ENCODE data around the gene RBMS3. TPM values are rescaled to one million over a fixed set of nuclear protein-coding genes. Genes with fewer than 3 reads are reported as not detected.

RBMS3 gene
- polyA plus RNA-seq, 1 experiment = 33.4 TPM

DNA sequence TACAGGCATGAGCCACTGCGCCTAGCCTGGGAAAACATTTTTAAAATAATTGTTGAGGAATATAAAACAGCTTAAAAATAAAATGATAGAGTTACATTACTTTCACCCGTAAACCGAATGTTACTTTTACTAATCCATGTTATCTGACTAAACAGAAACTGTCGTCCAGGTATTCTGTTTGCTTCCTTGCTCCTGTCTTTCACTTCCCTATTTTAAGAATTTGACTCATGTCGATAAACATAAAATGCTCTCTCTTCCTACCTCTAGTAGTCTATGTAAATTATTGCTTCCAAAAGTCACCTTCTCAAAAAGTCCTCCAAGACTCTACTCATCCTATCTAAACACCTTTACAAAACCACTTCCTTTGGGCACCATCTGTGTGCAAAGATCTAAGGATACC, 216.4 kb downstream of the RBMS3 start:
- POLR2A ChIA-PET = no interaction called here
- H3K27me3 ChIP-seq (ENCODE audit: control insufficient read depth, insufficient read depth, low read length) = no peaks in the 10 kb centered on the region
- TF ChIP-seq, protein P1, sequence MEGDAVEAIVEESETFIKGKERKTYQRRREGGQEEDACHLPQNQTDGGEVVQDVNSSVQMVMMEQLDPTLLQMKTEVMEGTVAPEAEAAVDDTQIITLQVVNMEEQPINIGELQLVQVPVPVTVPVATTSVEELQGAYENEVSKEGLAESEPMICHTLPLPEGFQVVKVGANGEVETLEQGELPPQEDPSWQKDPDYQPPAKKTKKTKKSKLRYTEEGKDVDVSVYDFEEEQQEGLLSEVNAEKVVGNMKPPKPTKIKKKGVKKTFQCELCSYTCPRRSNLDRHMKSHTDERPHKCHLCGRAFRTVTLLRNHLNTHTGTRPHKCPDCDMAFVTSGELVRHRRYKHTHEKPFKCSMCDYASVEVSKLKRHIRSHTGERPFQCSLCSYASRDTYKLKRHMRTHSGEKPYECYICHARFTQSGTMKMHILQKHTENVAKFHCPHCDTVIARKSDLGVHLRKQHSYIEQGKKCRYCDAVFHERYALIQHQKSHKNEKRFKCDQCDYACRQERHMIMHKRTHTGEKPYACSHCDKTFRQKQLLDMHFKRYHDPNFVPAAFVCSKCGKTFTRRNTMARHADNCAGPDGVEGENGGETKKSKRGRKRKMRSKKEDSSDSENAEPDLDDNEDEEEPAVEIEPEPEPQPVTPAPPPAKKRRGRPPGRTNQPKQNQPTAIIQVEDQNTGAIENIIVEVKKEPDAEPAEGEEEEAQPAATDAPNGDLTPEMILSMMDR (IDR thresholded peaks at IDR 0.05; ENCODE audit: low read depth, low read length) = no peak
- DNase-seq (ENCODE audit: low read depth, low spot score) = no peak
- CTCF ChIA-PET = no interaction called here
- no peak overlapping the region for H3K4me3 ChIP-seq (ENCODE audit: low read depth, low read length)
- no peaks in the 10 kb centered on the region for H3K9me3 ChIP-seq (ENCODE audit: control insufficient read depth, insufficient read depth, low read length)
- no peak overlapping the region for H3K27ac ChIP-seq (ENCODE audit: low read depth, low read length)

DNA sequence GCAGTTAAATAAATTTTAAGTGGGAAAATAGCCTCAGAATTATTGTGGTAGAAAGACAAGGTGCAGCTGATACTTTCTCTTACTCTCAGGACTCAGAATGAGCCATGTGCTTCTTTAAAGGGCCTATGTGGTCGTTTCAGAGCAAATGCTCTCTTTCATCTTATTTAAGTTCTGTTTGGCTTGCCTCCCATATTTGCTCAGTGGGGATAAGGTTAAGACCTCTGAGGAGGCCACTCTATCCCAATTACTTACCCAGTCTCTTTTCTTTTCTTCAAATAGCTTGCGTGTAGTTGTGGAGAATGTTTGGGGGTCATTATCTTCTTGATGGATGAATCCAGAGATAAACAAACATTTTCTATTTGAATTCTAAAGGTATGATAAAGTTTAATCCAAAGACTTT, 221.9 kb downstream of the RBMS3 start:
- H3K9me3 ChIP-seq (ENCODE audit: control insufficient read depth, insufficient read depth, low read length) = no peaks in the 10 kb centered on the region
- POLR2A ChIA-PET = no interaction called here
- H3K4me3 ChIP-seq (ENCODE audit: low read depth, low read length) = no peak overlapping the region
- DNase-seq (ENCODE audit: low read depth, low spot score) = no peak
- H3K27ac ChIP-seq (ENCODE audit: low read depth, low read length) = no peak overlapping the region
- H3K27me3 ChIP-seq (ENCODE audit: control insufficient read depth, insufficient read depth, low read length) = no peaks in the 10 kb centered on the region
- CTCF ChIA-PET = interaction anchor here (0.9 kb wide), 1 partner anchor 14 kb away, joined by 3 read pairs; no protein-coding TSS in a partner anchor
- TF ChIP-seq, protein P1 (IDR thresholded peaks at IDR 0.05; ENCODE audit: low read depth, low read length) = no peak

DNA sequence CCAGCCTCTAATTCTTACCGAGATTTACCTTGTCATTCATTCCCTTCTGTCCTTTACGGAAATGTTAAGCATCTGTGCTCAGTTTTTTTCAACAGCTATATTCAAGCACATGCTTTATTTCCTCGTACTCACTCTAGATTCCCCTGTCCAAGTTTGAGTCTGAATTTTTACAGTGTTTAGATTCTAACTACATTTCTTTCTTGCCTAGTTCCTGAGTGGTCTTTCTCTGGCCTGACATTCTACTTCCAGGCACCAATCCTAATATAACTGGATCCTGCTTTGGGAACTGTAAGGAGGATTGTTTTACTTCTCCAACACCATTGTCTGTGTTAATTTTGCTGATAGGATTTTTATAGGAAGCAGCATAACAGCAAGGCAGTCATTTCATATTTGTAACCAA, 222.4 kb downstream of the RBMS3 start:
- H3K4me3 ChIP-seq (ENCODE audit: low read depth, low read length) = no peak overlapping the region
- H3K9me3 ChIP-seq (ENCODE audit: control insufficient read depth, insufficient read depth, low read length) = no peaks in the 10 kb centered on the region
- ChIA-PET POLR2A (no interaction called here), CTCF (no interaction called here)
- no peak for DNase-seq (ENCODE audit: low read depth, low spot score)
- no peak overlapping the region for H3K27ac ChIP-seq (ENCODE audit: low read depth, low read length)
- TF ChIP-seq, protein P1 (IDR thresholded peaks at IDR 0.05; ENCODE audit: low read depth, low read length) = no peak
- no peaks in the 10 kb centered on the region for H3K27me3 ChIP-seq (ENCODE audit: control insufficient read depth, insufficient read depth, low read length)

DNA sequence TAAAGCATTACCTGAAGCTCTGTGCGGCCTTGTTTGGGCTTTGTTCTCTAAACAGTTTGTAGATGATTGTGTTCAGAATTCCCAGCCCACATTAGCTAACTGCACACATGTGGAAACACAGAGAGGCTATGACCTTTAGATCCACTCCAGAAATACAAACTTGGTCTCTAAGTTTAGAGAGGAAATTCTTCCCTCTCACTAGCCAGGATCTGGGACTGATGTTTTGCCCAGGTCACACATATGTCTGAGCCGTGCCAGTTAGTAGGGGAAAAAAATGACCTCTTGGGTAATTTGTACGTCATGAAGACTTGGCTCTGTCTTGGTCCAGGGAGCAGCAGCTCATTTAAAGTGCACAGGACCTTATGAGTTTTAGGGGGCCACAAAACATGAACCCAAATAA, 223.1 kb downstream of the RBMS3 start:
- Histone ChIP-seq H3K27ac (ENCODE audit: low read depth, low read length) (no peak overlapping the region), H3K9me3 (ENCODE audit: control insufficient read depth, insufficient read depth, low read length) (no peaks in the 10 kb centered on the region), H3K4me3 (ENCODE audit: low read depth, low read length) (no peak overlapping the region), H3K27me3 (ENCODE audit: control insufficient read depth, insufficient read depth, low read length) (no peaks in the 10 kb centered on the region)
- TF ChIP-seq, protein P1 (IDR thresholded peaks at IDR 0.05; ENCODE audit: low read depth, low read length) = no peak
- POLR2A ChIA-PET = no interaction called here
- CTCF ChIA-PET = no interaction called here
- no peak for DNase-seq (ENCODE audit: low read depth, low spot score)

GRCh38 chr3:29506502-29506901, 225.6 kb downstream of the RBMS3 start:
- H3K27ac ChIP-seq (ENCODE audit: low read depth, low read length) = no peak overlapping the region
- no peaks in the 10 kb centered on the region for H3K27me3 ChIP-seq (ENCODE audit: control insufficient read depth, insufficient read depth, low read length)
- ChIA-PET POLR2A (no interaction called here), CTCF (interaction anchor here (0.6 kb wide), 2 partner anchors 8 to 90 kb away, joined by 3 to 4 read pairs; no protein-coding TSS in a partner anchor)
- TF ChIP-seq, protein P1 (IDR thresholded peaks at IDR 0.05; ENCODE audit: low read depth, low read length) = no peak
- H3K9me3 ChIP-seq (ENCODE audit: control insufficient read depth, insufficient read depth, low read length) = no peaks in the 10 kb centered on the region
- no peak overlapping the region for H3K4me3 ChIP-seq (ENCODE audit: low read depth, low read length)
- DNase-seq (ENCODE audit: low read depth, low spot score) = no peak

Measured in AG04450 (cell line).